Keratinocyte (primary cell): Measurements from ENCODE around the gene DPH7. TPM values are rescaled to one million over a fixed set of nuclear protein-coding genes. Genes with fewer than 3 reads are reported as not detected.

ENCODE experiments used
- DNase-seq: peaks from one replicate; pipeline ENCODE4 v3.0.0-alpha.2; 2011; ENCODE audit warnings: low read depth, missing footprints, low spot score
- FAIRE-seq: peaks from 2 replicates; lab custom pipeline; 2011; peaks lifted over from hg19 to GRCh38; lab: Jason Lieb, UNC
- H2AFZ ChIP-seq: 2 replicates; pipeline ENCODE4 v1.6.0; 2012; ENCODE audit warnings: low read length, control low read depth, inconsistent platforms; ENCODE audit not compliant: control insufficient read depth
- H3K27ac ChIP-seq: 2 replicates; pipeline ENCODE4 v1.5.1; 2011; ENCODE audit warnings: low read length; ENCODE audit not compliant: control insufficient read depth, insufficient read depth
- H3K27me3 ChIP-seq: 3 replicates; pipeline ENCODE4 v1.6.0; 2011; ENCODE audit warnings: low read length; ENCODE audit not compliant: control insufficient read depth, insufficient read depth; ENCODE audit errors: extremely low read depth
- H3K36me3 ChIP-seq, 2 experiments: 2 replicates in 1 of 2; 3 replicates in 1 of 2; pipeline ENCODE4 v1.5.1; 2011; ENCODE audit warnings: low read length in 2 of 2, mild to moderate bottlenecking in 1 of 2; ENCODE audit not compliant: control insufficient read depth in 2 of 2, insufficient read depth in 2 of 2; ENCODE audit errors: extremely low read depth in 1 of 2
- H3K4me1 ChIP-seq: 3 replicates; pipeline ENCODE4 v1.5.1; 2011; ENCODE audit warnings: low read length; ENCODE audit not compliant: control insufficient read depth, insufficient read depth; ENCODE audit errors: extremely low read depth
- H3K4me2 ChIP-seq: 3 replicates; pipeline ENCODE4 v1.6.0; 2011; ENCODE audit warnings: low read depth, low read length; ENCODE audit not compliant: control insufficient read depth, insufficient read depth; ENCODE audit errors: extremely low read depth
- H3K4me3 ChIP-seq, 3 experiments: fragments of 200-600 bp in 1 of 3; sonication (generic) in 1 of 3; 2 replicates in 2 of 3; 3 replicates in 1 of 3; pipeline ENCODE4 v1.5.1; 2011 to 2016; ENCODE audit warnings: low read length in 3 of 3, mild to moderate bottlenecking in 3 of 3, control low read depth in 2 of 3, inconsistent platforms in 1 of 3, low read depth in 1 of 3, mixed read lengths in 1 of 3, mixed run types in 1 of 3, moderate library complexity in 1 of 3; ENCODE audit not compliant: control insufficient read depth in 2 of 3, insufficient read depth in 2 of 3; ENCODE audit errors: extremely low read depth in 1 of 3
- H3K79me2 ChIP-seq: 2 replicates; pipeline ENCODE4 v1.6.0; 2012; ENCODE audit warnings: low read length; ENCODE audit not compliant: control insufficient read depth, insufficient read depth
- H3K9ac ChIP-seq: 3 replicates; pipeline ENCODE4 v1.6.0; 2011; ENCODE audit warnings: low read length; ENCODE audit not compliant: control insufficient read depth, insufficient read depth; ENCODE audit errors: extremely low read depth
- H3K9me1 ChIP-seq: 3 replicates; pipeline ENCODE4 v1.6.0; 2011; ENCODE audit warnings: low read length; ENCODE audit not compliant: control insufficient read depth, insufficient read depth; ENCODE audit errors: extremely low read depth
- H3K9me3 ChIP-seq: 2 replicates; pipeline ENCODE4 v1.5.1; 2012; ENCODE audit warnings: low read depth, low read length; ENCODE audit not compliant: control insufficient read depth
- H4K20me1 ChIP-seq: 3 replicates; pipeline ENCODE4 v1.6.0; 2011; ENCODE audit warnings: low read length; ENCODE audit not compliant: control insufficient read depth, insufficient read depth; ENCODE audit errors: extremely low read depth
- CTCF ChIP-seq, 3 experiments: IDR thresholded peaks in 1 of 3; conservative IDR thresholded peaks in 1 of 3; optimal IDR thresholded peaks in 1 of 3; 2 replicates in 2 of 3; 3 replicates in 1 of 3; pipeline versions ENCODE3 to v1.5.1; 2011; ENCODE audit warnings: low read length in 3 of 3, mild to moderate bottlenecking in 3 of 3, moderate library complexity in 2 of 3, control low read depth in 1 of 3, inconsistent platforms in 1 of 3; ENCODE audit not compliant: insufficient read depth in 2 of 3; ENCODE audit errors: extremely low read depth in 1 of 3
- EZH2 ChIP-seq: IDR thresholded peaks from one replicate; pipeline ENCODE4 v1.6.1; 2012; ENCODE audit warnings: inconsistent platforms, mild to moderate bottlenecking, low read length, moderate library complexity
- dilution Hi-C: fragments of 300-500 bp; cut with MboI; formaldehyde crosslinking; loops from one replicate; pipeline ENCODE4 v1.7.0; 2020; ENCODE audit warnings: low sequenced_read_pairs; ENCODE audit not compliant: extremely low pct_ligation_motif_present
- polyA plus RNA-seq, 5 experiments: library from polyadenylated mRNA; depleted of rRNA in 3 of 5; stranded (reverse) in 3 of 5; stranded (forward) in 1 of 5; unstranded in 1 of 5; fragments of >200 nt; gene quantifications; 1 replicate in 1 of 5; 2 replicates in 3 of 5; 3 replicates in 1 of 5; pipeline versions ENCODE4 v1.2.1 to v1.2.3, GENCODE V29; 2011 to 2012; ENCODE audit warnings: missing spikeins in 2 of 5, low read depth in 1 of 5, low replicate concordance in 1 of 5

DPH7 gene
- polyA plus RNA-seq, 1 donor (not counting 4 experiments of a cell fraction or from before 2014, with no cell fraction given), result 25.3 TPM

GRCh38 chr9:137615387-137615871, 36.7 kb upstream of the DPH7 start:
- Histone ChIP-seq H3K9me3 (no peaks in the 10 kb centered on the region), H3K9ac (peak overlapping the region; percentile 22), H3K27ac (no peak overlapping the region), H3K36me3 (peaks cover 12 to 22% of the 10 kb centered on the region in 2 experiments), H3K4me3 (no peak overlapping the region), H3K4me1 (peaks cover 52% of the 10 kb centered on the region), H3K27me3 (no peaks in the 10 kb centered on the region), H3K9me1 (no peaks in the 10 kb centered on the region), H4K20me1 (peaks cover 3% of the 10 kb centered on the region), H3K79me2 (peaks cover 63% of the 10 kb centered on the region), H2AFZ (no peak overlapping the region), H3K4me2 (no peak overlapping the region)
- TF ChIP-seq CTCF (optimal IDR thresholded peaks at IDR 0.05 in 1 of 3, IDR thresholded peaks at IDR 0.05 in 1 of 3, conservative IDR thresholded peaks at IDR 0.05 in 1 of 3; ENCODE audit: extremely low read depth in 1 of 3, insufficient read depth in 2 of 3, low read length in 3 of 3), result no peak
- no peak for TF ChIP-seq EZH2
- dilution Hi-C loops, result no loop called here
- no peak for FAIRE-seq
- no peak for DNase-seq

GRCh38 chr9:137614631-137615386, 36.1 kb upstream of the DPH7 start:
- H3K9me3 ChIP-seq, result no peaks in the 10 kb centered on the region
- no peak overlapping the region for H3K4me2 ChIP-seq
- H3K27me3 ChIP-seq, result no peaks in the 10 kb centered on the region
- TF ChIP-seq EZH2, result no peak
- TF ChIP-seq CTCF (optimal IDR thresholded peaks at IDR 0.05 in 1 of 3, IDR thresholded peaks at IDR 0.05 in 1 of 3, conservative IDR thresholded peaks at IDR 0.05 in 1 of 3; ENCODE audit: extremely low read depth in 1 of 3, insufficient read depth in 2 of 3, low read length in 3 of 3), result peak in 1 of 3 experiments; percentile 20
- FAIRE-seq (no peak), DNase-seq (no peak)
- H3K9ac ChIP-seq, result peak overlapping the region; percentile 22
- peaks cover 2% of the 10 kb centered on the region for H4K20me1 ChIP-seq
- dilution Hi-C loops, result no loop called here
- H3K27ac ChIP-seq, result no peak overlapping the region
- no peak overlapping the region for H2AFZ ChIP-seq
- no peak overlapping the region for H3K4me3 ChIP-seq
- no peaks in the 10 kb centered on the region for H3K9me1 ChIP-seq
- peaks cover 12 to 22% of the 10 kb centered on the region in 2 experiments for H3K36me3 ChIP-seq
- peaks cover 62% of the 10 kb centered on the region for H3K79me2 ChIP-seq
- peaks cover 47% of the 10 kb centered on the region for H3K4me1 ChIP-seq
